VCaP (cell line): ENCODE measurements around the gene WFDC8.

Source experiments
- H3K27ac ChIP-seq: fragments of 450-650 bp; 2 replicates; pipeline ENCODE4 v1.5.1; 2017
- CTCF ChIP-seq: fragments of 450-650 bp; conservative IDR thresholded peaks from 2 replicates; pipeline ENCODE4 v1.5.1; 2017; ENCODE audit warnings: mild to moderate bottlenecking, moderate library complexity

The WFDC8 gene

GRCh38 chr20:45548410-45548809 lies 30.7 kb downstream of the WFDC8 start:
- no peak overlapping the region for H3K27ac ChIP-seq
- TF ChIP-seq CTCF: no peak

GRCh38 chr20:45547206-45547770 lies 31.8 kb downstream of the WFDC8 start, which contains the start of gene EPPIN:
Gene EPPIN (minus strand): TSS chr20:45547401. CDS start chr20:45547357, 44 bp downstream.
- no peak within 1 kb of the TSS for H3K27ac ChIP-seq
- no peak for TF ChIP-seq CTCF

GRCh38 chr20:45545754-45546453 lies 33.2 kb downstream of the WFDC8 start:
- no peak overlapping the region for H3K27ac ChIP-seq
- TF ChIP-seq CTCF: peak; percentile 73

GRCh38 chr20:45545351-45545750 lies 33.7 kb downstream of the WFDC8 start:
- H3K27ac ChIP-seq: no peak overlapping the region
- TF ChIP-seq CTCF: no peak

GRCh38 chr20:45539382-45539781 lies 39.7 kb downstream of the WFDC8 start, which contains the start of gene WFDC6:
Gene WFDC6 (minus strand): TSS chr20:45539482. CDS start chr20:45539407, 75 bp downstream.
- no peak for TF ChIP-seq CTCF
- no peak within 1 kb of the TSS for H3K27ac ChIP-seq

GRCh38 chr20:45538209-45538799 lies 40.8 kb downstream of the WFDC8 start:
- no peak overlapping the region for H3K27ac ChIP-seq
- no peak for TF ChIP-seq CTCF

GRCh38 chr20:45527294-45527693 lies 51.8 kb downstream of the WFDC8 start:
- no peak overlapping the region for H3K27ac ChIP-seq
- TF ChIP-seq CTCF: no peak
